GM23248 (cell line): ENCODE data around the gene HGF. TPM values are rescaled to one million over a fixed set of nuclear protein-coding genes. Genes with fewer than 3 reads are reported as not detected.

Experiments
- DNase-seq: peaks from one replicate; pipeline ENCODE4 v3.0.0-alpha.2; 2015
- H2AFZ ChIP-seq: fragments of 200-600 bp; sonication (generic); 2 replicates; pipeline ENCODE4 v1.6.1; 2016; ENCODE audit warnings: antibody characterized with exemption
- H3F3A ChIP-seq: fragments of 200-600 bp; sonication (generic); 2 replicates; pipeline ENCODE4 v1.6.1; 2016; ENCODE audit warnings: mild to moderate bottlenecking, antibody characterized with exemption, mixed run types; ENCODE audit not compliant: insufficient read depth
- H3K27ac ChIP-seq: fragments of 200-600 bp; sonication (generic); 2 replicates; pipeline ENCODE4 v1.5.1; 2016; ENCODE audit warnings: mild to moderate bottlenecking
- H3K27me3 ChIP-seq: fragments of 200-600 bp; sonication (generic); replicated peaks from 2 replicates; pipeline ENCODE4 v1.6.1; 2016; ENCODE audit warnings: mild to moderate bottlenecking; ENCODE audit not compliant: insufficient read depth
- H3K36me3 ChIP-seq: fragments of 200-600 bp; sonication (generic); 2 replicates; pipeline ENCODE4 v1.6.1; 2016; ENCODE audit warnings: low read depth, mild to moderate bottlenecking
- H3K4me1 ChIP-seq: fragments of 200-600 bp; sonication (generic); 2 replicates; pipeline ENCODE4 v1.6.1; 2016; ENCODE audit warnings: mild to moderate bottlenecking; ENCODE audit not compliant: insufficient read depth
- H3K4me2 ChIP-seq: fragments of 200-600 bp; sonication (generic); one replicate; pipeline ENCODE4 v1.6.1; 2016; ENCODE audit warnings: mild to moderate bottlenecking; ENCODE audit not compliant: unreplicated experiment
- H3K4me3 ChIP-seq: fragments of 200-600 bp; sonication (generic); 2 replicates; pipeline ENCODE4 v1.5.1; 2016; ENCODE audit warnings: mild to moderate bottlenecking
- H3K79me2 ChIP-seq: fragments of 200-600 bp; sonication (generic); 2 replicates; pipeline ENCODE4 v1.6.1; 2016; ENCODE audit warnings: mild to moderate bottlenecking; ENCODE audit not compliant: insufficient read depth
- H3K9ac ChIP-seq: fragments of 200-600 bp; sonication (generic); 2 replicates; pipeline ENCODE4 v1.6.1; 2016; ENCODE audit warnings: mild to moderate bottlenecking
- H3K9me2 ChIP-seq: fragments of 200-600 bp; sonication (generic); 2 replicates; pipeline ENCODE4 v1.6.1; 2016; ENCODE audit warnings: mixed run types, mild to moderate bottlenecking, moderate library complexity; ENCODE audit not compliant: insufficient read depth
- H3K9me3 ChIP-seq: fragments of 200-600 bp; sonication (generic); one replicate; pipeline ENCODE4 v1.6.1; 2017; ENCODE audit warnings: low read depth
- H4K20me1 ChIP-seq: fragments of 200-600 bp; sonication (generic); 2 replicates; pipeline ENCODE4 v1.6.0; 2016; ENCODE audit not compliant: insufficient read depth
- EZH2 ChIP-seq: fragments of 200-600 bp; sonication (generic); IDR thresholded peaks from 2 replicates; pipeline ENCODE4 v1.6.1; 2018; ENCODE audit warnings: antibody characterized with exemption, mild to moderate bottlenecking; ENCODE audit not compliant: insufficient read depth, poor library complexity, severe bottlenecking
- EZH2phosphoT487 ChIP-seq: fragments of 200-600 bp; sonication (generic); IDR thresholded peaks from 2 replicates; pipeline ENCODE4 v1.6.1; 2018; ENCODE audit warnings: antibody characterized with exemption, moderate library complexity, mild to moderate bottlenecking, low read depth; ENCODE audit not compliant: insufficient read depth
- WGBS, 2 experiments: methylation state at CpG; one replicate each; pipeline ENCODE4 v1.1.6; 2015 to 2017; ENCODE audit warnings: low lambda C conversion rate in 2 of 2, low coverage in 1 of 2; ENCODE audit errors: missing lambda C conversion rate in 2 of 2; 5-methylcytosine and 5-hydroxymethylcytosine counted together
- in situ Hi-C: fragments of 300-500 bp; cut with MboI; formaldehyde crosslinking; loops from 2 replicates; pipeline ENCODE4 v1.15.0; 2020
- polyA plus RNA-seq: library from polyadenylated mRNA; unstranded; fragments of >200 nt; fragmentation: Nextera tagmentation; extraction: Ambion mirVana; gene quantifications from 2 replicates; pipeline ENCODE4 v1.2.1, GENCODE V29; 2016
- total RNA-seq: library from RNA; depleted of rRNA; stranded (reverse); fragments of >200 nt; shearing (Covaris generic); gene quantifications from 2 replicates; pipeline ENCODE4 v1.2.3, GENCODE V29; 2014

HGF gene
- total and polyA plus RNA-seq, 2 experiments from 2014 or later = 2.3 to 2.7 TPM

DNA sequence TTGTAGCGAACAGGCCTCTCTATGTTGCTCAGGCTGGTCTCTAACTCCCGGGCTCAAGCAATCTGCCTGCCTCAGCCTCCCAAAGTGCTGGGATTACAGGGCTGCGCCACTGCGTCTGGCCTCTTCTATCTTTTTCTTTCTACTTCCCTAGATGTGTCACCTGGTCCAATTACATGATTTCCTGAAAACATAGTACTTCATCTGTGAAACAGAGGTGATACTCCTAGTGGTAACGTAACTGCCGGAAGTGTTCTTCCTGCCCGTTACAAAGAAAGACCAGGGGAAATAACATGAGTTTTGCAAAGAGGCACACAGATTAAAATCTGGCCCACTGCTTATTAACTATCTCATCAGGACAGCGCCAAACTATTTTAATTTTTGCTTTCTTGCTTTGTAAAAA, 18.4 kb upstream of the HGF start:
- Histone ChIP-seq H2AFZ (no peak overlapping the region), H3K4me2 (no peak overlapping the region), H3K9me3 (no peaks in the 10 kb centered on the region), H3K9ac (no peak overlapping the region), H3K36me3 (no peaks in the 10 kb centered on the region), H3K27me3 (no peaks in the 10 kb centered on the region), H3F3A (peaks cover 10% of the 10 kb centered on the region; the same call in 1 of the 2 replicates), H3K9me2 (no peaks in the 10 kb centered on the region), H4K20me1 (no peaks in the 10 kb centered on the region), H3K27ac (no peak overlapping the region), H3K79me2 (no peaks in the 10 kb centered on the region), H3K4me1 (peaks cover 13% of the 10 kb centered on the region), H3K4me3 (no peak overlapping the region)
- no peak for DNase-seq
- in situ Hi-C loops = no loop called here
- 89 to 93% methylated on average over 8 of the region's 8 CpGs for WGBS, 2 experiments
- TF ChIP-seq EZH2 = no peak
- no peak for TF ChIP-seq EZH2phosphoT487

- Histone ChIP-seq H4K20me1 (no peaks in the 10 kb centered on the region), H3K27ac (no peak overlapping the region), H3K9ac (no peak overlapping the region)
These were observed 14.0 kb upstream of the HGF start for GRCh38 chr7:81783818-81784217.

DNA sequence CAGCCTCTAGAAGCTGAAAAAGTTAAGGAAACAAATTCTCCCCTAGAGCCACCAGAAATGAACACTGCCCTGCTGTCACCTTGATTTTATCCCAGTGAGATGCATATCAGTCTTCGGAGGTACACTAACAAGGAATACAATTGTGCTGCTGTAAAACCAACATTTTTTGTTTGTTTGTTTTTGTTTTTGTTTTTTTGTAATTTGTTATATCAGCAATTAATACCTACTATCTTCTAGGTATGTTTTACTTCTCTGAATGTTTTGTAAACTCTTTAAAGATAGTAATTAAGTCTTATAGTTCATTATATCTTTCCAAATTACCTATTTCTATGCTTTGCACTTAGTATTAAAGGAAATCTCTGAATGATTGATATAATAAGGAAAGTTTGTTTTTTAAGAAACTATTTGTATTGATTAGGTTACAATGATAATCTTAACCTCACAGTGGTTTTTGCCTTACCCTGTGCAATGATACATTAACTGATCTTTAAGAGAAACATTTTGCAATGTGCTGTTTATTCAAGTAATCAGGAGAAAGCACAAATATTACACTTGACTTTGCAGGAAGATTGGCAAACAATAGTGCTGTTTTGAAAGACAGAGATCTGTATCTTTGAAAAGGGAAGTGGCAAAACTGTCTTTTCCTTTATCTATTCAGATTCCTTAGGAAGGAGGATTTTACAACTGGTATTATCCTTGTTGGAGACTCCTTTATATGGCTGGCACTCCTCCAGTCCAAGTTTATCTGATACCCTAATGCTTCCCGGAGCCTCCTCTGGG, 11.3 kb upstream of the HGF start:
- no peak for DNase-seq
- Histone ChIP-seq H3K27me3 (no peaks in the 10 kb centered on the region), H3K27ac (no peak overlapping the region), H3K9ac (no peak overlapping the region), H4K20me1 (no peaks in the 10 kb centered on the region), H3K36me3 (no peaks in the 10 kb centered on the region), H3F3A (no peaks in the 10 kb centered on the region), H3K9me2 (no peaks in the 10 kb centered on the region), H3K4me1 (no peaks in the 10 kb centered on the region), H3K79me2 (no peaks in the 10 kb centered on the region), H3K4me3 (no peak overlapping the region), H3K4me2 (no peak overlapping the region), H2AFZ (no peak overlapping the region), H3K9me3 (no peaks in the 10 kb centered on the region)
- in situ Hi-C loops = no loop called here
- TF ChIP-seq EZH2 (no peak), EZH2phosphoT487 (no peak)
- 65 to 70% methylated on average over 2 of the region's 2 CpGs for WGBS, 2 experiments

More at GRCh38 chr7:81783818-81784217, 14.0 kb upstream of the HGF start:
- Histone ChIP-seq H2AFZ (no peak overlapping the region), H3K4me2 (no peak overlapping the region), H3K79me2 (no peaks in the 10 kb centered on the region), H3K9me2 (no peaks in the 10 kb centered on the region), H3K4me1 (no peaks in the 10 kb centered on the region), H3F3A (no peaks in the 10 kb centered on the region), H3K27me3 (no peaks in the 10 kb centered on the region), H3K9me3 (no peaks in the 10 kb centered on the region), H3K36me3 (no peaks in the 10 kb centered on the region), H3K4me3 (no peak overlapping the region)
- no peak for TF ChIP-seq EZH2phosphoT487
- TF ChIP-seq EZH2 = no peak
- no peak for DNase-seq
- in situ Hi-C loops = no loop called here

DNA sequence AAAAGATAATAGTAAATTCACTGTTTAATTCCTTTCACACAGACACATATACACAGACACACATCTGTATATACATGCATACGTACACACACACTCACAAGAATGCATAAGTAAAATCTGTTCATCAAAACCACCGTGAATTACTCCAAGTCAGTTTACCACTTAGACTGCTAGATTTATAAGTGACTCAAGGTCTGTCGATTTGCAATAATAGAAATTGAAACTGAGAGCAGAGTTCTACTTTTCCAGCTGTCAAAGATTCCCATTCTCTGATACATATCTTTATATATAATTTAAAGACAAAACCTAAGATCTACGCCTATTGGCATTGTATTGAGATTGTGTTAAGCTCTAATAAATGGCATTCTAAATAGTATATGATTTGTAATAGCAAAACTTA, 9.9 kb upstream of the HGF start:
- Histone ChIP-seq H3K27ac (no peak overlapping the region), H4K20me1 (no peaks in the 10 kb centered on the region), H2AFZ (no peak overlapping the region), H3F3A (no peaks in the 10 kb centered on the region), H3K9me2 (no peaks in the 10 kb centered on the region), H3K4me1 (no peaks in the 10 kb centered on the region), H3K79me2 (no peaks in the 10 kb centered on the region), H3K4me3 (no peak overlapping the region), H3K27me3 (no peaks in the 10 kb centered on the region), H3K4me2 (no peak overlapping the region), H3K36me3 (no peaks in the 10 kb centered on the region), H3K9ac (no peak overlapping the region), H3K9me3 (no peaks in the 10 kb centered on the region)
- no peak for TF ChIP-seq EZH2
- in situ Hi-C loops = no loop called here
- 94 to 95% methylated on average over 4 of the region's 4 CpGs for WGBS, 2 experiments
- DNase-seq = no peak

DNA sequence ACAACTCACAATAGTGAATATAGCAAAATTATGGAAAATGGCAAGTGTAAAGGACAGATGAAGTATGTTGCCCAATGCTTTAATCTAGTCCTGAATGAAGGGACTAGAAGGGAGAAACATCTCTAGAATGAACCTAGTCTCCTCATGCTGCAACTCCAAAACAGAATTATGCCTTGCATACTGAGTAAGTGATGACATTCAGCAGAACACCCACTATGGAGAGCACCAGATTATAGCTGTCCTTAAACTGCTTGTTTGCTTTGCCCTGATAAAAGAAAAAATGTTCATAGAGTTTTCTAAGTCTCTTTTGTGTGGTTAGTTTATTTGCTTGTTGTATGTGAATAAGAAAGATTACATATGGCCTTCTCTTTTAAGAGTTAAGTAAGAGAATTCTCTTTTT, 7.8 kb upstream of the HGF start:
- no peak overlapping the region for H3K27ac ChIP-seq
- no peak for DNase-seq
- H3K4me2 ChIP-seq = no peak overlapping the region
- H3K27me3 ChIP-seq = no peaks in the 10 kb centered on the region
- no peaks in the 10 kb centered on the region for H3K9me3 ChIP-seq
- no peaks in the 10 kb centered on the region for H3F3A ChIP-seq
- H3K9ac ChIP-seq = no peak overlapping the region
- in situ Hi-C loops = no loop called here
- no peak for TF ChIP-seq EZH2
- TF ChIP-seq EZH2phosphoT487 = no peak
- no peaks in the 10 kb centered on the region for H3K36me3 ChIP-seq
- H3K9me2 ChIP-seq = no peaks in the 10 kb centered on the region
- no peak overlapping the region for H3K4me3 ChIP-seq
- no peaks in the 10 kb centered on the region for H3K79me2 ChIP-seq
- no peaks in the 10 kb centered on the region for H3K4me1 ChIP-seq
- H2AFZ ChIP-seq = no peak overlapping the region
- no peaks in the 10 kb centered on the region for H4K20me1 ChIP-seq
